HG03108 (cell line): ENCODE measurements around the gene AATF.

Experiments
- ATAC-seq: cut with Tn5 transposase; IDR thresholded peaks from one replicate; pipeline ENCODE4 v1.9.1; 2021; ENCODE audit warnings: moderate library complexity; ENCODE audit not compliant: unreplicated experiment

Gene AATF

DNA sequence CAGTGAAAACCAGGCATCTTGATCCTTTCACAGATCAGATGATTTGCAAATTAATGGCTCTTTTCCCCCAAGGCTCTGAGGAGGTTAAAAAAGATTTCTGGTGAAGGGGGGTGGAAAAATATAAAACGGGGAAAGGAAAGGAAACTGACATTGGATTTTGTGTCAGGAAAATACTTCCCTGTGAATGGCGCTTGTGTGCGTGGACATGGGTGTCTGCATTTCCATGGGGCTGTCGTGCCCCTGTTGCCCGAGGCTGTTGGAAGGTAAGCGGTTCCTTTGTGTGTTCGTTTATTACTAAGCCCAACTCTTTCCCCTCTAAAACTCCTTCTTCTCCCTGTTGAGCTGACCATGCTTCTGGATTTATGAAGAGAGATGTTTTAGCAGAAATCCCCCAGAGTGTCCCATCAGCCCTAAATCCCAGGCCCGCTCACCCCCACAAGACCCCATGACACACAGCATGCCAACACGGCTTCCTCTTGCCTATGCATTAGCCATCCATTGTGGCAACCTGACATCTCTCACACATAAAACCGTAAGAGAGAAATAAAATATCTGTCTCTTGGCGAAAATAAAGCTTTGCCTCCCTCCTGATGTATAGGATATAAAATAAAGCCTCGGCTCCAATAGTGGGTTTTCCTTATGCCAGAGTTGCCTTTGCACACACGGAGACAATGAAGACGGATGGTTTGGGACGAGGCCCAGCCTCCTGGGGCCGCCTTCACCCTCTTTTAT lies 18.7 kb upstream of the AATF start:
- no peak for ATAC-seq

DNA sequence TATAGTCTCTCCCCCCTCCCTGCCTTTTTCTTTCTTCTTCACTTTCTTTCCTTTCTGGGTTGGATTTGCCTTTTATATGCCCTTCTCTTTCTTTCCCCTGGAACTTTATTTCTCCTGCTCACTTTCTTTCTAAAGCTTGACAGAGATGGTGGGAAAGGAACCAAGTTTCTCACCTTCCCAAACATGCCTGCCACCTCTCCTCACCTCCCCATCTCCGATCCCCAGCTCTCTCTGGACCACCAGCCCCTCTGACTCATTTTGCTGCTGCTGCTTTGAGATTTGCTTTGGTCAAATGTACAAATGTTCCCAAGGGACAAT lies 18.2 kb upstream of the AATF start:
- ATAC-seq = no peak

DNA sequence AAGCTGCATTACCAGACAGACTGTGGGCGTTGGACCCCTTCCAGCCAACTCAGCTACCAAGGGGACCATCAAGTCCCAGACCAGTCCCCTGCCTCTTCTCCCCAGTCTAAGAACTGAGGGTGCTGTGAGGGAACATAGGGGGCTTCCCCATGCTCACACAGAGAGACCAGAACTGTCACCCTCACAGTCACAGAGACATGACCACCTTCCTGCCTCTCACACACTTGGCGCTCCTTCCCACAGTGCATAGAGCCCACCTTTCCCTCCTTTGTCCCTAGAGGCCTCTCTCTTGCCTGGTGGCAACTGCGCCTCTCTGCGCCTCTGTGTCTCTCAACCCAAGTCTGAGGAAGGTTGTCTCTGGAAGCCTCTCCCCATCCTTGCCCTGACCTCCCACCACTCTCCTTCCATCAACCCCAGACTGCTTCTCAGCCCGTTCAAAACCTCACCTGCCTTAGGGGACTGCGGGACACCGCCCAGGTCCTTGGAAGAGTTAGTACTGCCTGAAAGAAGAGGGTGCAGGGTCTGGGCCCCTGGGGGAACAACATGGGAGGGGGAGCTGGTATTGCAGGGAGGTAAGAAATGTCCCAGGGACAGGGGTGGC lies 17.6 kb upstream of the AATF start:
- ATAC-seq = no peak

DNA sequence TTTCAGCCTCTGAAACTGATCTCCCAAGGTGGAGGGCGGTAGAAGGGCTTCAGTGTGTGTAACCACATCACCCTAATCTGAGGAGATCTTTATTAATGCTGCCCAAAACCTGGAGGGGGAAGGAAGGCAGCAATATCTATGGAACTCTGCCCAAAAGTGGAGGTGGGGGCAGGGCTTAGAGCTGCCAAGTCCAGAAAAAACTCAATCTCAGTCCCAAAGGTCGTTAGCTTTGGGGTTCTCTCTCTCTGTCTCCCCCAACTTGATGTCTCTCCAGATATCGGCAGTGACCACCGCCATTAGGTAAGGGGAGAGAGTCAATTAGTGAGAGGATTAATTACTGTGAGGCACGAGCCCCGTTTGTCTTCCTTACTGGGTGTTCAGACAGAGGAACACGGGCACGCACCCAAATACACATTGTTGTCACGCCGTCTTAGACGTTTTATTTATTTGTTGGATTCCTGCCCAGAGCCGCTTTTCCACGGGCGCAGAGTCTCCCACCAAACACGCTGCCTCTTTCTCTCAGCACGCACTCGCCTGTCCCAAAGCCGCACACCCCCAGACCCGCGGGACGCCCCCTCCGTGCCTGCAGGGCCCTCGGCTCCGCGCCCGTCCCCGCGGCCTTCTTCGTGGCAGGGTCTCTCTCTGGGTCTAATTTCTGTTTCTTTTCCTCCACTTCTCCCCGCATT lies 16.9 kb upstream of the AATF start:
- no peak for ATAC-seq

DNA sequence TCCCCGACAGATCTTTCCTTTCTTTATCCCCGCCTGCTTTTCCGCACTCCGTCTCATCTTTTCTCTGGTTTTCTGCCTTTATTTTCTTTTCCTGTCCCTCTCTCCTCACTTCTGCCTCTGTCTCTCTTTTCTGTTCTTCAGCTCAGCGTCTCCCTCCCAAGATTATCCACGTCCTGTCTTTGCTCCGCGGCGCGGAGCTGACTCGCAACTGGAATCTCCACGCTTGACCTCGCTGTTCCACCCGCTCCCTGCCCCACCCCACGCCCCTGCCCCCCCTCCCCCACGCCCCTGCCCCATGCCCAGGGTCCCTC lies 16.4 kb upstream of the AATF start:
- ATAC-seq = no peak

GRCh38 chr17:36932694-36933511 lies 15.9 kb upstream of the AATF start:
- ATAC-seq = no peak

- no peak for ATAC-seq
Measured at GRCh38 chr17:36933512-36934143, 15.1 kb upstream of the AATF start.

- no peak for ATAC-seq
Measured at GRCh38 chr17:36934144-36934691, 14.5 kb upstream of the AATF start.

DNA sequence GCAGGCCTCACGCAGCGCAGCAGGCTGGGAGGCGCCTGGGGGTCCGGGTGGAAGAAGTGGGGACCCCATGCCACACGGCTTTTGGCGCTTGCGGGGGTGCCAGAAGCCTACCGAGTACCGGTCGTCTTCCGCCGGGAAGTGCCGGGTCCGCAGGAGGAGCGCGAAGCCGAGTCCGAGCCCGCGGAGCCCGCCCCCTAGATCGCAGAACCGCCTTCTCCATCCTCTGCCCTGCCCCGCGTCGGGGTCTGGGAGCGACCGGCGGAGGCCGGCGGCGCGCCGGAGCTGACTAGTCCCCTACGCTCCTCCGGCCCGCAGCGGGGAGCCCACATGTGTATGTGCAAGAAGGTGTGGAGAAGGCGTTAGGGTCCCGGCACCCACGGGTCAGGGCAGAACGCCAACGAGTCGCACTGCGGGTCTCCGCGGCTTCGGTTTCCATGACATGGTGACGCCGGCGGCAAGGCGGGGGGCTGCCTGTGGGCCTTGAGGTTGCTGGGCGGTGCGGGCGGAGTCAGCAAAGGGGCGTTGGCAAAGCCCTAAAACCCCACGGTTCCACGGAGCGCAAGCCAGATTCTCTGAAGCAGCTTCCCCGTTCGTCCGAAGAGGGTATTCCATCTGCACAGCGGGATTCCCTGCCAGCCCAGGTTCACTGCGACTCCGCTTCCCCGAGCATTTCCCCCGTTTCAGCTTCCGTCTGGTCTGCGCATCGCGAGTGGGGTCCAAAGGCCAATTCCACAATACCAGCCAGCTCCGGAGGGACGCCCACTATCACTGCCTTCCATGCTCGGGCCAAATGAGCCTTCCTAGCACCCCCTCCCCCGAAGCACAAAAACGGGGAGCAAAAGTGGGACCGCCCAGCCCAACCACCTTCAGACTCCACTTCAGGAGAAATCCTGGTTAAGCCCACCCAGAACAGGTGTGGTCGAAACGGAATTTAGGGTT lies 13.8 kb upstream of the AATF start:
- no peak for ATAC-seq

DNA sequence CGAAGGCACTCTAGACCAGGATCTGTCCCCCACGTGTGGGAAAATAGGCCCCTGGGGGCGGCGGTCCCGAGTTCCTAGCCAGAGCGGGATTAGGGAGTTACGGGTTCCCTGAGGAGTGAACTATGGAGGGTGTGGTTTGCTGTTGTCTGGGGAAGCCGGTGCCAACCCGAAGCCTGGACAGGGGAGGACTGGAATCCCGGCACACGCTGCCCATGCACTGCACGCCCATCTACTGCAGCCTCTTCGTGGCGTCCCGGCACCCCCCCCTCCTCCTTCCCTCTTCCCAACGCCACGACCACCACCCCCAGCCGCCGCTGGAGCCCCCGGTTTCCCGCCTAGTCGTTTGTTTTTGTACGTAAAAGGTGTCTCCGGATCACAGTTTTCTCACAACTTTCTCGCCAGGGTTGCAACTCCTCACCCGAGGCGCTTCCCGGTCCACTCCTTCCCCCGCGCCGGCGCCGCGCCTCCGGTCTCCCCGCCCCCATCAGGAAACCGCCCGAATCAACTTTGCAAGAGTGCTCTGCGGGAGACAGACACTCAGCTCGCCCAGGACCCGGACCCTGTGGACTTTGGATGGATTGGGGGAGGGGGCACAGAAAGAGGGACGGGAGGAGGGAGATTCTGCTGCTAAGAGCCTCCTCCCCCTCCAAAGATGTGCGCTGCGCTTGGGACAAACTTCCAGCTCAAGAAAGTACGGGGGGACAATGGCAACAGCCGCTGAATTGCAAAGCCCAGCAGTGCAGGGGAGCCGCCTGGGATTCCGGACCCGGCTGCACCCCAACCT lies 12.9 kb upstream of the AATF start:
- ATAC-seq = no peak

DNA sequence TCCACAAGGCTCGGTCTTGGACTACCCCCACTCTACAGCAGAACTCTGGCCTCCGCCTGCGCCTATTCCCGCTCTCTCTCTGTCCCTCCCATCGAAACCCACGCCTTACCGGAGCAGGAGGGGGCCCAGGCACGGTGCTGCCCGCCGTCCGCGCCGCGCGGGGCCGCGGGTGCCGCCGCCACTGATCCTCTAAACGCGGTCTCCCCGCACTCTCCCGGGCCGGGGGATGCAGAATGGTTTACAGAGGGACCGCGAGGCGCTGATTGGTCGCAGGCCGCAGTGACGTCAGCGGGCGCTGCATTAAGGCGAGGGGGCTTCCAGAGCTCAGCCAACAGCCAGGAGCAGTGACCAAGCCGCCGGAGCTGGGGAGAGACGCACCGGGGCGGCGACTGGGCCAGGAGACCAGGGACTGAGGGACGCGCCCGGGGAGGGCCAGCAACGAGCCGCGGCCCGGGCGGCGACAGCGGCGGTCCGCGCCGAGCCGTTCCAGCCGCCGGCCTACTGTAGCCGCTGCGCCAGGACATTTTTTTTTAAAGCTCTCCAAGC lies 12.2 kb upstream of the AATF start:
- no peak for ATAC-seq

- no peak for ATAC-seq
Measured at GRCh38 chr17:36937001-36937958, 11.5 kb upstream of the AATF start, which contains the start of gene LHX1. Gene LHX1, plus strand, starts transcription at chr17:36937475. Its CDS starts 723 bp downstream, at chr17:36938198.

- ATAC-seq = no peak
Measured at GRCh38 chr17:36937959-36938565, 10.7 kb upstream of the AATF start.

- ATAC-seq = no peak
Measured at GRCh38 chr17:36938566-36939051, 10.1 kb upstream of the AATF start.

GRCh38 chr17:36939052-36939801 lies 9.5 kb upstream of the AATF start:
- no peak for ATAC-seq

DNA sequence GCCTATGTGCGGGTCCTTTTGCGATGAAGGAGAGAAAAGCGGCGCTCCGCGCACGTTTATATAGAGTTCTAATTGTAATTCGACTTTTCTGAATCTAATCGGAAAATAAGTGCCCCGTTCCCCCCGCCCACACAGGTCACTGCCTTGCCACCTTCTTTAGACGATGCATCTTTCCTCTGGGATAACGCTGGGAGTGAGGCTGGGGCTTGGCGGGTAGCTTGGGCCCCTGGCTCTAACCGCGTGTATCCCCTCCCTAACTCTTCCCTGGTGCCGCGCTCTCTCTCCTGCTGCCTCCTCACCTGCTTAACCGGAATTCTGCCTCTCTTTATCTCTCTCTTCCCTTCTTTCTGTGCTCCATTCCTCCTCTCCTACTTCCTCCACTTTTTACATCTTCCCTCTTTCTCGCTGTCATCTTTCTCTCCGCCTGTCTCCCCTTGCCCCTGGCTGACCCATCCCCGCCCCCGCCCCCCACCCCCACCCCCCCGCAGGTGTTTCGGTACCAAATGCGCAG lies 8.9 kb upstream of the AATF start:
- ATAC-seq = no peak
